Activated CD4-positive, alpha-beta memory T cell treated with anti-CD3 and anti-CD28 coated beads for 36 hours (primary cell): ENCODE measurements around the gene NSF. TPM values are rescaled to one million over a fixed set of nuclear protein-coding genes. Genes with fewer than 3 reads are reported as not detected.
"Not testable (repeated sequence)": the region's sequence is repeated elsewhere in the genome, so short reads cannot be mapped to it uniquely, and the experiment has no call there.

Experiments used
- CTCF ChIA-PET: fragments of 350-600 bp; sonication (Branson Sonifier 250); formaldehyde crosslinking; loops from one replicate; lab custom pipeline; 2021; ENCODE audit warnings: antibody characterized with exemption, inconsistent platforms; lab: Charles Lee
- POLR2A ChIA-PET: fragments of 350-600 bp; sonication (Branson Sonifier 250); formaldehyde crosslinking; loops from one replicate; lab custom pipeline; 2021; ENCODE audit warnings: antibody characterized with exemption; lab: Charles Lee
- DNase-seq: peaks from one replicate; pipeline ENCODE4 v3.0.0-alpha.2; 2020
- H3K27ac Mint-ChIP-seq: one replicate; pipeline ENCODE4 v1.8.0; 2021; ENCODE audit warnings: mixed read lengths
- H3K27me3 Mint-ChIP-seq: one replicate; pipeline ENCODE4 v1.8.0; 2021; ENCODE audit warnings: mixed read lengths
- H3K36me3 Mint-ChIP-seq: one replicate; pipeline ENCODE4 v1.8.0; 2021; ENCODE audit warnings: mixed read lengths
- H3K4me1 Mint-ChIP-seq: one replicate; pipeline ENCODE4 v1.8.0; 2021; ENCODE audit warnings: low read depth, mixed read lengths
- H3K4me3 Mint-ChIP-seq: one replicate; pipeline ENCODE4 v1.8.0; 2021; ENCODE audit warnings: mild to moderate bottlenecking, mixed read lengths
- H3K9me3 Mint-ChIP-seq: one replicate; pipeline ENCODE4 v1.8.0; 2021; ENCODE audit warnings: mixed read lengths
- intact Hi-C: fragments of 100-400 bp; cut with micrococcal nuclease; formaldehyde crosslinking; loops from one replicate; pipeline ENCODE4 v1.15.1; 2023
- total RNA-seq, 2 experiments: library from RNA; stranded (reverse); gene quantifications; one replicate each; pipeline ENCODE4 v1.2.3, GENCODE V29; 2021

NSF gene
- total RNA-seq, 2 experiments from 2014 or later, result 27.3 to 30.8 TPM

GRCh38 chr17:46768540-46768870 is 178.0 kb downstream of the NSF start:
- peaks cover 30% of the 10 kb centered on the region for H3K27me3 Mint-ChIP-seq
- H3K4me3 Mint-ChIP-seq, result no peak overlapping the region
- H3K36me3 Mint-ChIP-seq, result no peaks in the 10 kb centered on the region
- no peaks in the 10 kb centered on the region for H3K9me3 Mint-ChIP-seq
- no peak for DNase-seq
- peaks cover 11% of the 10 kb centered on the region for H3K4me1 Mint-ChIP-seq
- CTCF ChIA-PET, result interaction anchor here (0.6 to 1.4 kb wide), 2 partner anchors 15 to 67 kb away, joined by 3 to 4 read pairs; no protein-coding TSS in a partner anchor
- intact Hi-C loops, result no loop called here
- no peak overlapping the region for H3K27ac Mint-ChIP-seq
- POLR2A ChIA-PET, result no interaction called here

DNA sequence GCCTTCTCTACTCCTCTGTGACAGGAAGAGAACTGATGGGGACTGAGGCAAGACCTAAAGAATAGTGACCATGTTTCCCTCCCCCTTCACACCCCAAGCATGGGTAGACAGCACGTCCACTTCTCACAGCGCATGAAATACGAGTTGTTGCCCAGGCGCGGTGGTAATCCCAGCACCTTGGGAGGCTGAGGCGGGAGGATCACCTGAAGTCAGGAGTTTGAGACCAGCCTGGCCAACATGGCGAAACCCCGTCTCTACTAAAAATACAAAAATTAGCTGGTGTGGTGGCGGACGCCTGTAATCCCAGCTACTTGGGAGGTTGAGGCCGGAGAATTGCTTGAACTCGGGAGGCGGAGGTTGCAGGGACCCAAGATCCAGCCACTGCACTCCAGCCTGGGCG is 178.4 kb downstream of the NSF start:
- H3K36me3 Mint-ChIP-seq, intact Hi-C loops, H3K4me3 Mint-ChIP-seq, DNase-seq, H3K9me3 Mint-ChIP-seq, H3K27ac Mint-ChIP-seq, POLR2A ChIA-PET: not testable (repeated sequence)
- CTCF ChIA-PET, result interaction anchor here (0.6 to 0.7 kb wide), 2 partner anchors 16 to 1955 kb away, joined by 3 read pairs; no protein-coding TSS in a partner anchor
- Mint-ChIP-seq H3K27me3 (peaks cover 34% of the 10 kb centered on the region), H3K4me1 (peaks cover 11% of the 10 kb centered on the region)

DNA sequence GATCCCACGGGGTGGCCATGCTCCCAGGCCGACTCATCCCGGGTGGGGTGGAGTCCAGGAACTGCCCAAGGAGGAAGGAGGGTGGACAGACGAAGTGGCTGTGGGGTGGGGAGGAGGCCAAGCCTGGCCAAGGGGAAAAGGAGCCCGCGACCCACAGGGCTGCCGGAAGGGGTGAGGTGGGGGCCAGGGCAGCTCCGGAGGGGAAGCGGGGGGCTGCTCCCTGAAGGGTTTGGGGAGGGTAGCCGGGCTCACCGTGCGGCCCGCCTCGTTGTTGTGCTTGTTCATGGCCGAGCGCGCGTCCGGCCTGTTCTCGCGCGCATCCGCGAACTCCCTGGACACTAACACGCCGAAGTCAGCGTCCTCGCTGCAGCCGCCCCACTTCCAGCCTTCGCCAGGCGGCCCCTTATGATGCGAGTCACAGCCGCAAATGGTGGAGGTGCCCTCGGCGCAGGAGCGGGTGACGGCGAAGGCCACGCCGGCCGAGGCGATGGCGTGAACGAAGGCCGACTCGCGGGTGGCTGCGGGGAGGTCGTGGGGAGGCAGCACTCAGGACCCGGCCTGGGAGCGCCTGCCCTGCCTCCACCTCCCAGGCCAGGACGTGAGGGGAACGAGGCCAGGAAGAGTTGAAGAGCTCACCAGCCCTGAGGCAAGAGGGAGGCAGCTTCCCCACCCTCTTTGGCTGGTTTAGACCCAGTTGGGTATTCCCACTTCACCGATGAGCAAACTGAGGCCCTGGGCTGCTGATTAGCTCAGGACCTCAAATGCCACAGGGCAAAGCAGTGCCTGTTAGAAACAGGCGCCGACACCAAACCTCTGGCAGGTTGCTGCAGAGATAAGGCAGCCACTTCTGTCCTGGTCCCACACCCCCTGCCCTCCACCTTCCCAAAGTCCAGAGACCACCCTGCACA is 179.3 kb downstream of the NSF start:
- Mint-ChIP-seq H3K27ac (no peak overlapping the region), H3K27me3 (peaks cover 39% of the 10 kb centered on the region), H3K9me3 (no peaks in the 10 kb centered on the region), H3K4me1 (peaks cover 11% of the 10 kb centered on the region), H3K4me3 (no peak overlapping the region), H3K36me3 (no peaks in the 10 kb centered on the region)
- CTCF ChIA-PET, result interaction anchor here (0.7 kb wide), 1 partner anchor 1954 kb away, joined by 3 read pairs; no protein-coding TSS in a partner anchor
- intact Hi-C loops, result loop anchor here (5.0 kb wide), 1 partner anchor 48 kb away; the partner anchor contains the start of gene WNT3
- no peak for DNase-seq
- POLR2A ChIA-PET, result no interaction called here

DNA sequence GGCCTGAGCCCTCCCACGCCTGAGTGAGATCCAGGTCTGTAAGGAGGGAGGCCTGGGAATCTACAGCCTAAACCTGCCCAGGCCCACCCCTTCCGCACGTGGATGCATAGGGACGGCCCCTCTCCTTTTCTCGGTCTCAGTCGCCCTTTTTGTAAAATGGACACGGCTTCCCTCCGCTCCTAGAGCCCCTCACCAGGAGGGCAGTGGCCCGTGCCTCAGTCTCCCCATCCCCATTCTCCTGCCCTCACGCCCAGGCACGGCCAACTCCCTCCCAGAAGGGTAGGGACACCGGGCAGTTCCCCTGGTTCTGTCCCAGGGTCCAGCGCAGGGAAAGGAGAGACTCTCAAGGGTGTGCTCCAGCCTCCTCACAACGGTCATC is 180.0 kb downstream of the NSF start:
- Mint-ChIP-seq H3K27me3 (peaks cover 43% of the 10 kb centered on the region), H3K27ac (no peak overlapping the region), H3K36me3 (no peaks in the 10 kb centered on the region), H3K4me1 (peaks cover 11% of the 10 kb centered on the region), H3K4me3 (peak overlapping the region; percentile 43), H3K9me3 (no peaks in the 10 kb centered on the region)
- CTCF ChIA-PET, result no interaction called here
- DNase-seq, result no peak
- POLR2A ChIA-PET, result no interaction called here
- intact Hi-C loops, result loop anchor here (5.0 kb wide), 1 partner anchor 47 kb away; the partner anchor contains the start of gene WNT3

GRCh38 chr17:46770818-46771560 is 180.5 kb downstream of the NSF start:
- intact Hi-C loops, result loop anchor here (5.0 kb wide), 1 partner anchor 46 kb away; the partner anchor contains the start of gene WNT3
- Mint-ChIP-seq H3K27ac (no peak overlapping the region), H3K36me3 (no peaks in the 10 kb centered on the region), H3K4me3 (peak overlapping the region; percentile 43), H3K9me3 (no peaks in the 10 kb centered on the region), H3K27me3 (peaks cover 43% of the 10 kb centered on the region), H3K4me1 (peaks cover 11% of the 10 kb centered on the region)
- ChIA-PET CTCF (no interaction called here), POLR2A (no interaction called here)
- DNase-seq, result peak; percentile 35

DNA sequence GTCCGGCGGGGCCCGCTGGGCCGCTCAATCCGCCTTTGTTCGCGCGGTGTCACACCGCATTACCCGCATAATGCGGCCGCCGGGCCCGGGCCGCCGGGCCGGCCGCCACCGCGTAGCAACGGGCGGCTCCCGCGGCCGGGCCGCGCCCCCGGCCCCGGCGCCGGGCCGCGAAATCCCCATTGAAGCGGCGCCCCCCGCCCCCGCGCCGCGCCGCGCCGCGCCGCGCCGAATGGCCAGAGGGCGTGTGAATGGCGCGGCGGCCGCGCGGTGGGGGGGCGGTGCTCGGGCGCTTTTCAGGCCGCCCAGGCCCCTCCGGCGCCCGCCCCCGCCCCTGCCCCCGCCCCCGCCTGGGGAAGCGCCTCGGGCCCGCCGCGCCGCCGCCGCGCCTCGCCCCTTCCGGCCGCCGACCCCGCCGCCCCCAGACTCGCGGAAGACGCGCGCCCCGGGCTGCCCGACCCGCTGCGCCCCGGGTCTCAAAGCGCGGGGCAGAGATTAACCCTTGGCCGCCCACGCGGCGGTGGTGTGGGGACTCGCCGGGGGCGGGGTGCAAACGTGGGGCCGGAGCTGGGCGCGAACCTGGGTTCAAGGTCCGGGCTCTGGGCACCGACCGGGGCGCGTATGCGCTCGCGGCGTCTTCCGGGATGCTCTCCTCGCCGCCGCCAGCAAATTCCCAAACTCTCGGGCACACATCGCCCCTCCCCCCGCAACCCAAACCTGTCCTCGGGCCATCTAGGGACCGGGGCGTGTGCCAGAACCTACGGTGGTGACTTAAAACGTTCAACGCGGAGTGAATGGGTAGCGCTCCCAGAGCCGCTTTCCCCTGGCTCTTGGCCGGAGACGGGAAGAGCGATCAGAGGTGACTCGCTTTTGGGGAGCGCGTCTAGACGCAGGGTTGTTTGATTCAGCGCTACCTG is 181.3 kb downstream of the NSF start:
- intact Hi-C loops, result loop anchor here (5.0 kb wide), 1 partner anchor 45 kb away; the partner anchor contains the start of gene WNT3
- CTCF ChIA-PET, result no interaction called here

DNA sequence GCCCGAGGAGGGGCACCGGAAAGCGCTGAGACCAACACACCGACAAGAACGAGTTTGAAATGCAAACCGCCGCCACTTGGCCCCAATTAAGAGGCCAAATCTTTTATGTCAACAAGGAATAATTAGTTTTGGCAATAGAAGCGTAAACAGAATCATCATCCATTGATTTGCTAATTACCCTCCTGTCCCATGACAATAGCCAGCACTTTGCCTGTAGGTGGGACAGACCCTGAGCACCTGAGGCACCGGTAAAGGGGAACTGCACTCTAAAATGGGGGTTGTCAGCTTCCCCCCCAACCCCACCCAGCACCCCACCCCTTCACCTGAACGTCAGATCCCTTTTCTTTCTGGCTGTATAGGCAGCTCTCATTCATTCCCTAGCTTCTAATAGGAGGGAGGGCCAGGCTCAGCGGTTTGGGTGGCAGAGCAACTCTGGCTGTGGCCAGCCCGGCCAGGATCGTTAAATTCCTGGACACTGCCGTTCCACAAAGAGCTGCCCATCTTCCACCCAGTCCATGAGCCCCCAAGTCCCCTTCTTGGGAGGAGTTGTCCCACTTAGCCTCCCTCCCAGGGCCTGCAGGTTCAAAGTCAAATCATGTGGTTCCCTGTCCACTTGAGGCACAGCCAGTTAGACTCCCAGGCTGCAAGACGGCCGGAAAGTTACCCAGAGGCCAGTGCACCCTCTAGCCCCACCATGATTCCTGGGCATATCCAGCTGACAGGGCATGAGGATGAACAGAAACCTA is 182.2 kb downstream of the NSF start:
- H3K27me3 Mint-ChIP-seq, result peaks cover 43% of the 10 kb centered on the region
- H3K9me3 Mint-ChIP-seq, result no peaks in the 10 kb centered on the region
- DNase-seq, result no peak
- peak overlapping the region; percentile 74 for H3K4me3 Mint-ChIP-seq
- intact Hi-C loops, result loop anchor here (5.0 kb wide), 1 partner anchor 45 kb away; the partner anchor contains the start of gene WNT3
- no peaks in the 10 kb centered on the region for H3K36me3 Mint-ChIP-seq
- no peak overlapping the region for H3K27ac Mint-ChIP-seq
- peaks cover 11% of the 10 kb centered on the region for H3K4me1 Mint-ChIP-seq
- CTCF ChIA-PET, result no interaction called here
- POLR2A ChIA-PET, result interaction anchor here (0.6 kb wide), 1 partner anchor 882 kb away, joined by 4 read pairs; no protein-coding TSS in a partner anchor

More for the DNA sequence above, 181.3 kb downstream of the NSF start:
- Mint-ChIP-seq H3K27ac (no peak overlapping the region), H3K4me3 (peak overlapping the region; percentile 74), H3K36me3 (no peaks in the 10 kb centered on the region), H3K27me3 (peaks cover 43% of the 10 kb centered on the region), H3K4me1 (peaks cover 11% of the 10 kb centered on the region), H3K9me3 (no peaks in the 10 kb centered on the region)
- peak; percentile 32 for DNase-seq
- POLR2A ChIA-PET, result no interaction called here

DNA sequence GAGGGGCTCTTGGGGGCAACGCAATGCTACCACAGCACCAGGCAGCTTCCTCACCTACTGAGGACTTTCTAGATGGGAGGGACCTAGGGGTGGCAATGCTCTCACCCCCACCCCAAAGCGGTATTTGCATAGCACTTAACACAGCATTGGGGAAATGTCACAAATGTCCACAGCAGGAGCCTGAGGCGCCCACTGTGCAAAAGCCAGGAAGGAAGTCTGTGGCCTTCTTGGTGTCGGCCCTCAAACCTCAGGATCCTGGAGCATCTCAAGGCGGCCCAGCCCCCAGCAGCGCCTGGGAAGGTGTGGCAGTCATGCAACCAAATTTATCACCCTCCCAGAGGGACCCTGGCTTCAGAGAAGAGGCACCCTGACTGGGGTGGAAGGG is 182.7 kb downstream of the NSF start:
- no peak overlapping the region for H3K4me3 Mint-ChIP-seq
- ChIA-PET CTCF (no interaction called here), POLR2A (interaction anchor here (0.6 kb wide), 1 partner anchor 881 kb away, joined by 4 read pairs; no protein-coding TSS in a partner anchor)
- no peaks in the 10 kb centered on the region for H3K36me3 Mint-ChIP-seq
- peaks cover 46% of the 10 kb centered on the region for H3K27me3 Mint-ChIP-seq
- intact Hi-C loops, result loop anchor here (5.0 kb wide), 1 partner anchor 44 kb away; the partner anchor contains the start of gene WNT3
- no peak overlapping the region for H3K27ac Mint-ChIP-seq
- peaks cover 11% of the 10 kb centered on the region for H3K4me1 Mint-ChIP-seq
- no peak for DNase-seq
- H3K9me3 Mint-ChIP-seq, result no peaks in the 10 kb centered on the region

- peaks cover 43% of the 10 kb centered on the region for H3K27me3 Mint-ChIP-seq
- intact Hi-C loops, result loop anchor here (5.0 kb wide), 1 partner anchor 44 kb away; the partner anchor contains the start of gene WNT3
- no peaks in the 10 kb centered on the region for H3K36me3 Mint-ChIP-seq
- no peak overlapping the region for H3K4me3 Mint-ChIP-seq
- CTCF ChIA-PET, result no interaction called here
- POLR2A ChIA-PET, result no interaction called here
- DNase-seq, result no peak
- H3K27ac Mint-ChIP-seq, result no peak overlapping the region
- no peaks in the 10 kb centered on the region for H3K9me3 Mint-ChIP-seq
- H3K4me1 Mint-ChIP-seq, result peaks cover 11% of the 10 kb centered on the region
These were observed 183.2 kb downstream of the NSF start for GRCh38 chr17:46773676-46774075.

GRCh38 chr17:46774108-46774737 is 183.8 kb downstream of the NSF start:
- peaks cover 11% of the 10 kb centered on the region for H3K4me1 Mint-ChIP-seq
- H3K36me3 Mint-ChIP-seq, result no peaks in the 10 kb centered on the region
- ChIA-PET CTCF (no interaction called here), POLR2A (no interaction called here)
- intact Hi-C loops, result loop anchor here (5.0 kb wide), 1 partner anchor 43 kb away; the partner anchor contains the start of gene WNT3
- H3K27ac Mint-ChIP-seq, result no peak overlapping the region
- no peaks in the 10 kb centered on the region for H3K9me3 Mint-ChIP-seq
- H3K27me3 Mint-ChIP-seq, result peaks cover 41% of the 10 kb centered on the region
- no peak for DNase-seq
- H3K4me3 Mint-ChIP-seq, result no peak overlapping the region
